ENCODE measurements around the gene CUEDC2. TPM values are rescaled to one million over a fixed set of nuclear protein-coding genes. Genes with fewer than 3 reads are reported as not detected.

CUEDC2 gene
- total RNA-seq, 1 donor from 2014 or later: 44.8 TPM

DNA sequence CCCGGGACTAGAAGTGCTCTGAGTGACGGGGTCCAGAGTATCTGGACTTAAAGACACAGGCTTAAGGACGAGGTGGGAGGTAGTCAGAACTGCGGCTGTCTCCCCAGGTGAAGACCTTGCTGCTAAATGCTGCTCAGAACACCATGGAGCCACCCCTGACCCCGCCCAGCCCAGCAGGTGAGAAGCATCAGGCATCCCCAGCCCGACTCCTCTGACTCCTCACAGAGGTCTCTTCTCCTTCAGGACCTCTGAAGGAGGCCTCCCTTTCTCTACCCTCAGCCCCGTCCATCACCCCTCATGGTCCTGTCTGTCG is 31.1 kb downstream of the CUEDC2 start:
- intact Hi-C loops (cut with DNase I): no loop called here
- ATAC-seq (no peak), DNase-seq (peak; percentile 56)
- Histone ChIP-seq H3K27ac (no peak overlapping the region), H3K9me3 (no peaks in the 10 kb centered on the region), H3K4me3 (no peak overlapping the region), H3K36me3 (peaks cover 28% of the 10 kb centered on the region), H3K27me3 (no peaks in the 10 kb centered on the region), H3K4me1 (peaks cover 20% of the 10 kb centered on the region)
- TF ChIP-seq, protein P1, sequence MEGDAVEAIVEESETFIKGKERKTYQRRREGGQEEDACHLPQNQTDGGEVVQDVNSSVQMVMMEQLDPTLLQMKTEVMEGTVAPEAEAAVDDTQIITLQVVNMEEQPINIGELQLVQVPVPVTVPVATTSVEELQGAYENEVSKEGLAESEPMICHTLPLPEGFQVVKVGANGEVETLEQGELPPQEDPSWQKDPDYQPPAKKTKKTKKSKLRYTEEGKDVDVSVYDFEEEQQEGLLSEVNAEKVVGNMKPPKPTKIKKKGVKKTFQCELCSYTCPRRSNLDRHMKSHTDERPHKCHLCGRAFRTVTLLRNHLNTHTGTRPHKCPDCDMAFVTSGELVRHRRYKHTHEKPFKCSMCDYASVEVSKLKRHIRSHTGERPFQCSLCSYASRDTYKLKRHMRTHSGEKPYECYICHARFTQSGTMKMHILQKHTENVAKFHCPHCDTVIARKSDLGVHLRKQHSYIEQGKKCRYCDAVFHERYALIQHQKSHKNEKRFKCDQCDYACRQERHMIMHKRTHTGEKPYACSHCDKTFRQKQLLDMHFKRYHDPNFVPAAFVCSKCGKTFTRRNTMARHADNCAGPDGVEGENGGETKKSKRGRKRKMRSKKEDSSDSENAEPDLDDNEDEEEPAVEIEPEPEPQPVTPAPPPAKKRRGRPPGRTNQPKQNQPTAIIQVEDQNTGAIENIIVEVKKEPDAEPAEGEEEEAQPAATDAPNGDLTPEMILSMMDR (IDR thresholded peaks at IDR 0.05): no peak

DNA sequence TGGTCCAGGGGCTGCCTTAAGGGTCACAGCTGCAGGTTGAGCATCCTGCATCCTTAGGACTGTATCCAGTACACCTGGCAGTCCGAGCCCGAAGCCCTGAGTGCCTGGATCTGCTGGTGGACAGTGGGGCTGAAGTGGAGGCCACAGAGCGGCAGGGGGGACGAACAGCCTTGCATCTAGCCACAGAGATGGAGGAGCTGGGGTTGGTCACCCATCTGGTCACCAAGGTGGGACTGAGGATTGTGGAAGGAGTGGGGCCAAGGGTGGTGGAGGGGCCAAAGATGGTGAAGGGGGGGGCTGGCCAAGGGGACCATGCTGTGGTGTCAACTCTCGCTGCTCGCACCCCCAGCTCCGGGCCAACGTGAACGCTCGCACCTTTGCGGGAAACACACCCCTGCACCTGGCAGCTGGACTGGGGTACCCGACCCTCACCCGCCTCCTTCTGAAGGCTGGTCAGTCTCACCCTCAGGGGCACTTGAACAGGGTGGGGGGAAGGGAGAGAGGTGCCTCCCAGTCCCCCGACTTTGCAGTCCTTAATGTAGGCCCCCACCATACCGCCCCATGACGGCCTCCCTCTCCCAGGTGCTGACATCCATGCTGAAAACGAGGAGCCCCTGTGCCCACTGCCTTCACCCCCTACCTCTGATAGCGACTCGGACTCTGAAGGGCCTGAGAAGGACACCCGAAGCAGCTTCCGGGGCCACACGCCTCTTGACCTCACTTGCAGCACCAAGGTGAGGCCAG is 31.6 kb downstream of the CUEDC2 start:
- no peak for ATAC-seq
- H3K9me3 ChIP-seq: no peaks in the 10 kb centered on the region
- intact Hi-C loops (cut with DNase I): no loop called here

DNA sequence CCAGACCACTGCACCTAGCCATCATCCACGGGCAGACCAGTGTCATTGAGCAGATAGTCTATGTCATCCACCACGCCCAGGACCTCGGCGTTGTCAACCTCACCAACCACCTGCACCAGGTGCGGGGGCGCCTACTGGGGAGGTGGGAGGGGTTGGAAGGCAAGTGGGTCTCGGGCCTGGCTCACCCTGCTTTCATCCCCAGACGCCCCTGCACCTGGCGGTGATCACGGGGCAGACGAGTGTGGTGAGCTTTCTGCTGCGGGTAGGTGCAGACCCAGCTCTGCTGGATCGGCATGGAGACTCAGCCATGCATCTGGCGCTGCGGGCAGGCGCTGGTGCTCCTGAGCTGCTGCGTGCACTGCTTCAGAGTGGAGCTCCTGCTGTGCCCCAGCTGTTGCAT is 32.3 kb downstream of the CUEDC2 start:
- Histone ChIP-seq H3K27me3 (no peaks in the 10 kb centered on the region), H3K4me1 (peaks cover 24% of the 10 kb centered on the region), H3K9me3 (no peaks in the 10 kb centered on the region), H3K4me3 (no peak overlapping the region), H3K36me3 (peaks cover 28% of the 10 kb centered on the region), H3K27ac (peak overlapping the region; percentile 80)
- intact Hi-C loops (cut with DNase I): no loop called here
- ATAC-seq: no peak
- peak; percentile 61 for DNase-seq
- TF ChIP-seq, protein P1 (IDR thresholded peaks at IDR 0.05): no peak

More for the DNA sequence above, 31.6 kb downstream of the CUEDC2 start:
- H3K4me3 ChIP-seq: no peak overlapping the region
- peaks cover 28% of the 10 kb centered on the region for H3K36me3 ChIP-seq
- DNase-seq: peak; percentile 56
- peaks cover 24% of the 10 kb centered on the region for H3K4me1 ChIP-seq
- no peak overlapping the region for H3K27ac ChIP-seq
- TF ChIP-seq, protein P1 (IDR thresholded peaks at IDR 0.05): no peak
- no peaks in the 10 kb centered on the region for H3K27me3 ChIP-seq

DNA sequence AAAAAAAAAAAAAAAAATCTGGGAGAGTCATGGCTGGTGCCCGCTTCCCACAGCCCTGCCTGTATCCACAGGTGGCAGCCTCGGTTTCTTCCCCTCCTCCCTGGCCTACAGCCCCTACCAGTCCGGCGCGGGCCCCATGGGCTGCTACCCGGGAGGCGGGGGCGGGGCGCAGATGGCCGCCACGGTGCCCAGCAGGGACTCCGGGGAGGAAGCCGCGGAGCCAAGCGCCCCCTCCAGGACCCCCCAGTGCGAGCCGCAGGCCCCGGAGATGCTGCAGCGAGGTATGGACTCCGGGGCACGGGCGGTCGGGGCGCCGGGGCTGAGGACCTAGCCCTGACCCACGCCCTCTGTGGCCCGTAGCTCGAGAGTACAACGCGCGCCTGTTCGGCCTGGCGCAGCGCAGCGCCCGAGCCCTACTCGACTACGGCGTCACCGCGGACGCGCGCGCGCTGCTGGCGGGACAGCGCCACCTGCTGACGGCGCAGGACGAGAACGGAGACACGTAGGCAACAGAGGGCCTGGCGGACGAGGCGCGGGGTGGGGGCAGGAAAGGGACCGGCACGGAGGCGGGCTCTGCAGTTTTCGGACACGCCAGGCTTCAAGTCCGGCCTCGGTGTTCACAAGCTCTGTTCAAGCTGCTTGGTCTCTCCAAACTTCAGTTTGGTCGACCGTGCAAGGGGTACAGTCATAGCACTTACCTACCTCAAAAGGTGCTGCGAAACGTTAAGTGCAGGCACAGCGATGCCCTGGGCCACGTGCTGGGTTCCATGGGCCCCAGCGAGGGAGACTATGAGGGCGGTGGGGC is 33.0 kb downstream of the CUEDC2 start:
- TF ChIP-seq, protein P1 (IDR thresholded peaks at IDR 0.05): peak; percentile 95
- intact Hi-C loops (cut with DNase I): no loop called here
- H3K4me1 ChIP-seq: peaks cover 24% of the 10 kb centered on the region
- no peaks in the 10 kb centered on the region for H3K9me3 ChIP-seq
- peaks cover 28% of the 10 kb centered on the region for H3K36me3 ChIP-seq
- H3K27ac ChIP-seq: peak overlapping the region; percentile 80
- peak; percentile 95 for DNase-seq
- no peaks in the 10 kb centered on the region for H3K27me3 ChIP-seq
- peak overlapping the region; percentile 67 for H3K4me3 ChIP-seq
- peak; percentile 87 for ATAC-seq

DNA sequence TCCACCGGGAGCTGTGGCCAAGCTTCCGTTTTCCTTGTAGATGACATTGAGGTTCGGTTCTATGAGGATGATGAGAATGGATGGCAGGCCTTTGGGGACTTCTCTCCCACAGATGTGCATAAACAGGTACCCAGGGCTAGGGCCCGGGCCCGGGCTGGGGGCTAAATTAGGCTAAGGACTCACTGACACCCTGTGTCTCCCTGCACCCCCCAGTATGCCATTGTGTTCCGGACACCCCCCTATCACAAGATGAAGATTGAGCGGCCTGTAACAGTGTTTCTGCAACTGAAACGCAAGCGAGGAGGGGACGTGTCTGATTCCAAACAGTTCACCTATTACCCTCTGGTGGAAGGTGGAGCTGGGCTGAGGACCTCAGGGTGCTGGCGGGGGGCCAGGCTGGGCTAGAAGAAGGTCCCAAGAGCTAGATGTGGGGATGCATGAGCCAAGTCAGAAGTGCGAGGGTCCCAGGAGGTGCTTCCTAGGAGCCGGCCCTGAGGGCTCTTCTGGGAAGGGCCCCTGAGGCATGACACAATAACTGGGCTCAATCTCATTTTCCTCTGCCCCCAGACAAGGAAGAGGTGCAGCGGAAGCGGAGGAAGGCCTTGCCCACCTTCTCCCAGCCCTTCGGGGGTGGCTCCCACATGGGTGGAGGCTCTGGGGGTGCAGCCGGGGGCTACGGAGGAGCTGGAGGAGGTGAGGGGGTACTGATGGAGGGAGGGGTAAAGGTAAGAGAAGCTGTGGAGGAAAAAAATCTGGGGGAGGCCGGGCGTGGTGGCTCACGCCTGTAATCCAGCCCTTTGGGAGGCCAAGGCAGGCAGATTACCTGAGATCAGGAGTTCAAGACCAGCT is 34.0 kb downstream of the CUEDC2 start:
- intact Hi-C loops (cut with DNase I): no loop called here
- Histone ChIP-seq H3K4me1 (peaks cover 28% of the 10 kb centered on the region), H3K27me3 (no peaks in the 10 kb centered on the region), H3K36me3 (peaks cover 28% of the 10 kb centered on the region), H3K27ac (peak overlapping the region; percentile 80), H3K9me3 (no peaks in the 10 kb centered on the region), H3K4me3 (peak overlapping the region; percentile 67)
- TF ChIP-seq, protein P1 (IDR thresholded peaks at IDR 0.05): no peak
- DNase-seq (peak; percentile 60), ATAC-seq (no peak)

Data from upper lobe of right lung (tissue), 1 donor.